Measurements from ENCODE around the gene FER1L5. TPM values are rescaled to one million over a fixed set of nuclear protein-coding genes. Genes with fewer than 3 reads are reported as not detected.
A peak's percentile ranks its signal among the peaks of the same experiment; 100 is the strongest.

FER1L5 gene
- polyA plus RNA-seq, 1 of the 3 experiments (the other 2 are of a cell fraction): 0.02 TPM

DNA sequence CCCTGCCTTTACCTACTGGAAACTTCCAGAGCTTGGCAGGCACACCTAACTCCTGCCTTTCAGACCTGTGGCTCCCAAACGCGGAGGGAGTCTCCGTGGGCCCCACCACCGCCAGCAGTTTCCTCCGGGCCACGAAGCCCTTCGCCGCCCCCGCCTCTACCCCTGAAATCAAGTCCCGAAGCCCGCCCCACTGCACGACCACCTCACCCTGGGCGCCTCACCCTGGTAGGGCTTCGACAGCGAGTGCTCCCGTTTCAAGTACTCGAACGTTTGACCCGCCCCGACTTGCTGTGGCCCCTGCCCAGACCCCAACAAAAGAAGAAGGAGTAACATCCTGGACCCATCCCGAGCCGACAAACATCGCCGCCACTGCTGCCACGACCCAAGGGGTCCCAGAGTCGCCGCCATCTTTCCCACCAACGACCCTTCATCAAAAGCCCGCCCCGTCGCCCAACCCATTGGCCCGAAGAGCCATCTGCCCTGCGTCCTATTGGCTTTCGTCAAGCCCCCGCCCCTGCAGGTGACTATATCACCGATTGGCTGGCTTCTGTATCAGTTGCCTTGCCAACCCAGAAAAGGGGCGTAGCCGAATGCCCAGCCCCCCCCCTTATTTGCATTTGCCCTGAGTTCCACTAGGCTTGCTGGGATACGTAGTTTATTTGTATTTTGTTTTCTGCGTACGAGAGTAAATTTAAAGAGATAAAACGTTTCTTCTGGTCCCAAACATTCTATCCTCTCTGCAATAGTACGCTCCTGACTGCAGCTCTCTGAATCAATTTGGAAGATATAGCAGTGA is 97.3 kb downstream of the FER1L5 start, which contains the start of gene LMAN2L (continued):
- TF ChIP-seq, protein P1, sequence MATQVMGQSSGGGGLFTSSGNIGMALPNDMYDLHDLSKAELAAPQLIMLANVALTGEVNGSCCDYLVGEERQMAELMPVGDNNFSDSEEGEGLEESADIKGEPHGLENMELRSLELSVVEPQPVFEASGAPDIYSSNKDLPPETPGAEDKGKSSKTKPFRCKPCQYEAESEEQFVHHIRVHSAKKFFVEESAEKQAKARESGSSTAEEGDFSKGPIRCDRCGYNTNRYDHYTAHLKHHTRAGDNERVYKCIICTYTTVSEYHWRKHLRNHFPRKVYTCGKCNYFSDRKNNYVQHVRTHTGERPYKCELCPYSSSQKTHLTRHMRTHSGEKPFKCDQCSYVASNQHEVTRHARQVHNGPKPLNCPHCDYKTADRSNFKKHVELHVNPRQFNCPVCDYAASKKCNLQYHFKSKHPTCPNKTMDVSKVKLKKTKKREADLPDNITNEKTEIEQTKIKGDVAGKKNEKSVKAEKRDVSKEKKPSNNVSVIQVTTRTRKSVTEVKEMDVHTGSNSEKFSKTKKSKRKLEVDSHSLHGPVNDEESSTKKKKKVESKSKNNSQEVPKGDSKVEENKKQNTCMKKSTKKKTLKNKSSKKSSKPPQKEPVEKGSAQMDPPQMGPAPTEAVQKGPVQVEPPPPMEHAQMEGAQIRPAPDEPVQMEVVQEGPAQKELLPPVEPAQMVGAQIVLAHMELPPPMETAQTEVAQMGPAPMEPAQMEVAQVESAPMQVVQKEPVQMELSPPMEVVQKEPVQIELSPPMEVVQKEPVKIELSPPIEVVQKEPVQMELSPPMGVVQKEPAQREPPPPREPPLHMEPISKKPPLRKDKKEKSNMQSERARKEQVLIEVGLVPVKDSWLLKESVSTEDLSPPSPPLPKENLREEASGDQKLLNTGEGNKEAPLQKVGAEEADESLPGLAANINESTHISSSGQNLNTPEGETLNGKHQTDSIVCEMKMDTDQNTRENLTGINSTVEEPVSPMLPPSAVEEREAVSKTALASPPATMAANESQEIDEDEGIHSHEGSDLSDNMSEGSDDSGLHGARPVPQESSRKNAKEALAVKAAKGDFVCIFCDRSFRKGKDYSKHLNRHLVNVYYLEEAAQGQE (IDR thresholded peaks at IDR 0.05; ENCODE audit: low read depth, low read length): no peak
- TF ChIP-seq, protein P2, sequence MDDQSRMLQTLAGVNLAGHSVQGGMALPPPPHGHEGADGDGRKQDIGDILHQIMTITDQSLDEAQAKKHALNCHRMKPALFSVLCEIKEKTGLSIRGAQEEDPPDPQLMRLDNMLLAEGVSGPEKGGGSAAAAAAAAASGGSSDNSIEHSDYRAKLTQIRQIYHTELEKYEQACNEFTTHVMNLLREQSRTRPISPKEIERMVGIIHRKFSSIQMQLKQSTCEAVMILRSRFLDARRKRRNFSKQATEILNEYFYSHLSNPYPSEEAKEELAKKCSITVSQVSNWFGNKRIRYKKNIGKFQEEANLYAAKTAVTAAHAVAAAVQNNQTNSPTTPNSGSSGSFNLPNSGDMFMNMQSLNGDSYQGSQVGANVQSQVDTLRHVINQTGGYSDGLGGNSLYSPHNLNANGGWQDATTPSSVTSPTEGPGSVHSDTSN (IDR thresholded peaks at IDR 0.05): peak; percentile 51
- TF ChIP-seq TCF12 (IDR thresholded peaks at IDR 0.05) (no peak), JUND (IDR thresholded peaks at IDR 0.05) (no peak), FOXM1 (IDR thresholded peaks at IDR 0.05; ENCODE audit: low read depth) (no peak), YY1 (IDR thresholded peaks at IDR 0.05; ENCODE audit: low read depth) (peak; percentile 92)
- TF ChIP-seq, protein P3, sequence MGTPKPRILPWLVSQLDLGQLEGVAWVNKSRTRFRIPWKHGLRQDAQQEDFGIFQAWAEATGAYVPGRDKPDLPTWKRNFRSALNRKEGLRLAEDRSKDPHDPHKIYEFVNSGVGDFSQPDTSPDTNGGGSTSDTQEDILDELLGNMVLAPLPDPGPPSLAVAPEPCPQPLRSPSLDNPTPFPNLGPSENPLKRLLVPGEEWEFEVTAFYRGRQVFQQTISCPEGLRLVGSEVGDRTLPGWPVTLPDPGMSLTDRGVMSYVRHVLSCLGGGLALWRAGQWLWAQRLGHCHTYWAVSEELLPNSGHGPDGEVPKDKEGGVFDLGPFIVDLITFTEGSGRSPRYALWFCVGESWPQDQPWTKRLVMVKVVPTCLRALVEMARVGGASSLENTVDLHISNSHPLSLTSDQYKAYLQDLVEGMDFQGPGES (IDR thresholded peaks at IDR 0.05; ENCODE audit: low read depth, low read length): no peak; the same call in 1 of the 2 replicates

DNA sequence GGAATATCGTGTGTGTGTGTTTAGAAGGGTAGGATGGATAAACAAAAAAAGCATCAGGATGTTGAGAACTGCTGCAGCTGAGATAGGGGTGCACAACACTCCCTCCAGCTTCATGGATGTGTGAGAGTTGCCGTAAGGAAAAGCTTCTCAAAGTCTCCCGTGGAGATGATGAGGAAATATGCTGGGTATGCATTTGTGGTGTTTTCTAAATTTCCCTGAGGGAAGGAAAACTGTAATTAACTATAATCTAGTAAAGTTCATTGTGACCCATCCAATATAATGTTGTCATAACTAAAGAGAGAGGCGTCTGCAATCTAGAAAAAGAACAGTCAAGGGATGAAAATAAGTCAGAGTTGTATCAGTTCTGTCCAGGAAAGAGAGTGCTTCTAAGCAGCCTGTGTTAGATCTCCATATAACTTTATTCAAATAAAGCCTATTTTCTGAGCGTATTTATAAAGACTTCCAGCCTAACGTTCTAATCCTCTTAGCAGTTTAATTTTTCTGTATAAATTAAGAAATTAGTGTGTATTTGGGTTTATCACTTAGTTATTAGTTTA is 104.6 kb downstream of the FER1L5 start:
- CTCF ChIA-PET: no interaction called here
- H2AFZ ChIP-seq (ENCODE audit: low read depth): no peak overlapping the region
- no peak overlapping the region for H3K27ac ChIP-seq (ENCODE audit: low read depth in 2 of 2, low read length in 1 of 2)
- no peaks in the 10 kb centered on the region for H3K9me3 ChIP-seq
- H3K27me3 ChIP-seq (ENCODE audit: insufficient read depth): no peaks in the 10 kb centered on the region
- no peaks in the 10 kb centered on the region for H3K9me2 ChIP-seq
- DNase-seq: no peak
- no peaks in the 10 kb centered on the region for H4K20me1 ChIP-seq (ENCODE audit: insufficient read depth)
- H3K79me2 ChIP-seq (ENCODE audit: insufficient read depth): no peaks in the 10 kb centered on the region
- POLR2A ChIA-PET: no interaction called here
- H3K4me1 ChIP-seq (ENCODE audit: control insufficient read depth in 1 of 2, insufficient read depth in 2 of 2, low read depth in 1 of 2, low read length in 1 of 2): peaks cover 0 to 4% of the 10 kb centered on the region in 2 experiments; a peak in 1 of 4 replicates
- 45% methylated on average over 6 of the region's 6 CpGs for WGBS (ENCODE audit: low lambda C conversion rate)
- H3K4me3 ChIP-seq (ENCODE audit: low read depth in 2 of 2, low read length in 1 of 2): no peak overlapping the region
- H3F3A ChIP-seq (replicated peaks; ENCODE audit: insufficient read depth): no peaks in the 10 kb centered on the region
- TF ChIP-seq RFX5 (IDR thresholded peaks at IDR 0.05; ENCODE audit: low read length) (no peak), SMC3 (IDR thresholded peaks at IDR 0.05; ENCODE audit: low read depth, low read length) (no peak), EP300 (IDR thresholded peaks at IDR 0.05; ENCODE audit: borderline replicate concordance in 1 of 2, low read depth in 1 of 2, low read length in 1 of 2) (no peak), YY1 (IDR thresholded peaks at IDR 0.05; ENCODE audit: low read depth) (no peak), ELF1 (IDR thresholded peaks at IDR 0.05) (no peak), GABPA (IDR thresholded peaks at IDR 0.05; ENCODE audit: low read depth) (no peak), FOSL2 (IDR thresholded peaks at IDR 0.05; ENCODE audit: borderline replicate concordance, low read depth) (no peak), RCOR1 (IDR thresholded peaks at IDR 0.05; ENCODE audit: low read length) (no peak), MEF2A (IDR thresholded peaks at IDR 0.05; ENCODE audit: borderline replicate concordance, low read depth) (no peak), JUND (IDR thresholded peaks at IDR 0.05) (no peak), POLR2AphosphoS5 (IDR thresholded peaks at IDR 0.05; ENCODE audit: low read depth, low read length) (no peak), EZH2phosphoT487 (IDR thresholded peaks at IDR 0.05; ENCODE audit: borderline replicate concordance, low read depth) (no peak), SIN3A (IDR thresholded peaks at IDR 0.05; ENCODE audit: borderline replicate concordance, low read depth, low read length) (no peak), FOXM1 (IDR thresholded peaks at IDR 0.05; ENCODE audit: low read depth) (no peak)
- TF ChIP-seq, protein P3 (IDR thresholded peaks at IDR 0.05; ENCODE audit: low read depth, low read length): no peak
- TF ChIP-seq, protein P4, sequence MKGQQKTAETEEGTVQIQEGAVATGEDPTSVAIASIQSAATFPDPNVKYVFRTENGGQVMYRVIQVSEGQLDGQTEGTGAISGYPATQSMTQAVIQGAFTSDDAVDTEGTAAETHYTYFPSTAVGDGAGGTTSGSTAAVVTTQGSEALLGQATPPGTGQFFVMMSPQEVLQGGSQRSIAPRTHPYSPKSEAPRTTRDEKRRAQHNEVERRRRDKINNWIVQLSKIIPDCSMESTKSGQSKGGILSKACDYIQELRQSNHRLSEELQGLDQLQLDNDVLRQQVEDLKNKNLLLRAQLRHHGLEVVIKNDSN (IDR thresholded peaks at IDR 0.05; ENCODE audit: borderline replicate concordance, low read depth): no peak
- H3K4me2 ChIP-seq: no peak overlapping the region
- no peak overlapping the region for H3K9ac ChIP-seq
- no peaks in the 10 kb centered on the region for H3K36me3 ChIP-seq (replicated peaks in 1 of 2; ENCODE audit: control insufficient read depth in 1 of 2, insufficient read depth in 2 of 2, low read length in 1 of 2)
